ENCODE data around the gene LRRC8D.

DNA sequence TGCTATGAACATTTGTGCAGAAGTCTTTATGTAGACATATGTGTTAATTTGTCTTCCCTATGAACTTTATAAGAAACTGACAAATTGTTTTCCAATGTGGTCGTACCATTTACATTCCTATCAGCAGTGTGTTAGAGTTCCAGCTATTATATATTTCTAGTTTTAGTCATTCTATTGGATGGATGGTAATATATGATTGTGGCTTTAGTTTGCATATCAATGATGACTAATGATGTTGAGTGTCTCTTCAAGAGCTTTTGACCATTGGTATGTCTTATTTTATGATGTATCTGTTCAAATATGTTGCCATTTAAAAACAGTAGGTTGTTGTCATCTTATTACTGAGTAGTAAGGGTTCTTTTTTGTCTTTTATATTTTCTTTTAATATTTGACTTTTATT, 157.9 kb downstream of the LRRC8D start:
- TF ChIP-seq POLR2A (IDR thresholded peaks at IDR 0.05; ENCODE audit: low read length) (no peak), MYC (IDR thresholded peaks at IDR 0.05; ENCODE audit: borderline replicate concordance, low read length) (no peak), RFX5 (IDR thresholded peaks at IDR 0.05) (no peak), TFCP2L1 (CRISPR knock-in tag; IDR thresholded peaks at IDR 0.05) (no peak), TP53 (CRISPR knock-in tag; IDR thresholded peaks at IDR 0.05) (no peak), HOXA7 (CRISPR knock-in tag; IDR thresholded peaks at IDR 0.05) (no peak), RAD21 (conservative IDR thresholded peaks at IDR 0.05 in 1 of 2, IDR thresholded peaks at IDR 0.05 in 1 of 2) (no peak), MAX (IDR thresholded peaks at IDR 0.05) (no peak)
- TF ChIP-seq, protein P1, sequence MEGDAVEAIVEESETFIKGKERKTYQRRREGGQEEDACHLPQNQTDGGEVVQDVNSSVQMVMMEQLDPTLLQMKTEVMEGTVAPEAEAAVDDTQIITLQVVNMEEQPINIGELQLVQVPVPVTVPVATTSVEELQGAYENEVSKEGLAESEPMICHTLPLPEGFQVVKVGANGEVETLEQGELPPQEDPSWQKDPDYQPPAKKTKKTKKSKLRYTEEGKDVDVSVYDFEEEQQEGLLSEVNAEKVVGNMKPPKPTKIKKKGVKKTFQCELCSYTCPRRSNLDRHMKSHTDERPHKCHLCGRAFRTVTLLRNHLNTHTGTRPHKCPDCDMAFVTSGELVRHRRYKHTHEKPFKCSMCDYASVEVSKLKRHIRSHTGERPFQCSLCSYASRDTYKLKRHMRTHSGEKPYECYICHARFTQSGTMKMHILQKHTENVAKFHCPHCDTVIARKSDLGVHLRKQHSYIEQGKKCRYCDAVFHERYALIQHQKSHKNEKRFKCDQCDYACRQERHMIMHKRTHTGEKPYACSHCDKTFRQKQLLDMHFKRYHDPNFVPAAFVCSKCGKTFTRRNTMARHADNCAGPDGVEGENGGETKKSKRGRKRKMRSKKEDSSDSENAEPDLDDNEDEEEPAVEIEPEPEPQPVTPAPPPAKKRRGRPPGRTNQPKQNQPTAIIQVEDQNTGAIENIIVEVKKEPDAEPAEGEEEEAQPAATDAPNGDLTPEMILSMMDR (IDR thresholded peaks at IDR 0.05) = no peak
- TF ChIP-seq, protein P2, sequence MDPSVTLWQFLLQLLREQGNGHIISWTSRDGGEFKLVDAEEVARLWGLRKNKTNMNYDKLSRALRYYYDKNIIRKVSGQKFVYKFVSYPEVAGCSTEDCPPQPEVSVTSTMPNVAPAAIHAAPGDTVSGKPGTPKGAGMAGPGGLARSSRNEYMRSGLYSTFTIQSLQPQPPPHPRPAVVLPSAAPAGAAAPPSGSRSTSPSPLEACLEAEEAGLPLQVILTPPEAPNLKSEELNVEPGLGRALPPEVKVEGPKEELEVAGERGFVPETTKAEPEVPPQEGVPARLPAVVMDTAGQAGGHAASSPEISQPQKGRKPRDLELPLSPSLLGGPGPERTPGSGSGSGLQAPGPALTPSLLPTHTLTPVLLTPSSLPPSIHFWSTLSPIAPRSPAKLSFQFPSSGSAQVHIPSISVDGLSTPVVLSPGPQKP (IDR thresholded peaks at IDR 0.05; ENCODE audit: low read depth, low read length) = no peak
- TF ChIP-seq, protein P3, sequence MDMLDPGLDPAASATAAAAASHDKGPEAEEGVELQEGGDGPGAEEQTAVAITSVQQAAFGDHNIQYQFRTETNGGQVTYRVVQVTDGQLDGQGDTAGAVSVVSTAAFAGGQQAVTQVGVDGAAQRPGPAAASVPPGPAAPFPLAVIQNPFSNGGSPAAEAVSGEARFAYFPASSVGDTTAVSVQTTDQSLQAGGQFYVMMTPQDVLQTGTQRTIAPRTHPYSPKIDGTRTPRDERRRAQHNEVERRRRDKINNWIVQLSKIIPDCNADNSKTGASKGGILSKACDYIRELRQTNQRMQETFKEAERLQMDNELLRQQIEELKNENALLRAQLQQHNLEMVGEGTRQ (IDR thresholded peaks at IDR 0.05) = no peak
